PC-9 (cell line): ENCODE results near the gene TBX6. TPM values are rescaled to one million over a fixed set of nuclear protein-coding genes. Genes with fewer than 3 reads are reported as not detected.
A peak's percentile ranks its signal among the peaks of the same experiment; 100 is the strongest.

Experiments used
- BruUV-seq: library from RNA; stranded (reverse); fragments of 400-500 nt; replicated peaks from 2 replicates; lab custom pipeline; 2021; lab: Mats Ljungman, UMichigan
- CTCF ChIA-PET: fragments of 300-600 bp; sonication (Branson Sonifier 250); formaldehyde crosslinking; loops from one replicate; lab custom pipeline; 2022; ENCODE audit warnings: antibody characterized with exemption; lab: Charles Lee
- POLR2A ChIA-PET: fragments of 300-600 bp; sonication (Branson Sonifier 250); formaldehyde crosslinking; loops from one replicate; lab custom pipeline; 2022; ENCODE audit warnings: antibody characterized with exemption; ENCODE audit not compliant: unreplicated experiment; lab: Charles Lee
- DNase-seq, 2 experiments: peaks; one replicate each; pipeline versions ENCODE4 v3.0.0 to v3.0.0-alpha.2; 2015 to 2022; ENCODE audit warnings: mixed read lengths in 1 of 2
- H2AFZ ChIP-seq: fragments of 200-600 bp; sonication (generic); 2 replicates; pipeline ENCODE4 v1.8.1; 2017; ENCODE audit warnings: antibody characterized with exemption
- H3F3A ChIP-seq: fragments of 200-600 bp; sonication (generic); 2 replicates; pipeline ENCODE4 v1.8.1; 2017; ENCODE audit warnings: antibody characterized with exemption, mild to moderate bottlenecking, low read depth; ENCODE audit not compliant: insufficient read depth
- H3K27ac ChIP-seq: fragments of 200-600 bp; sonication (generic); 2 replicates; pipeline ENCODE4 v1.6.1; 2016; ENCODE audit warnings: mixed run types
- H3K27me3 ChIP-seq: fragments of 200-600 bp; sonication (generic); 2 replicates; pipeline ENCODE4 v1.6.1; 2016; ENCODE audit warnings: low read depth, mixed run types; ENCODE audit not compliant: insufficient read depth
- H3K36me3 ChIP-seq: fragments of 200-600 bp; sonication (generic); 2 replicates; pipeline ENCODE4 v1.6.1; 2016; ENCODE audit warnings: low read depth, mixed run types
- H3K4me1 ChIP-seq: fragments of 200-600 bp; sonication (generic); replicated peaks from 2 replicates; pipeline ENCODE4 v1.6.1; 2016; ENCODE audit warnings: mixed run types; ENCODE audit not compliant: insufficient read depth
- H3K4me2 ChIP-seq: fragments of 200-600 bp; sonication (generic); 2 replicates; pipeline ENCODE4 v1.6.1; 2017; ENCODE audit warnings: mixed run types
- H3K4me3 ChIP-seq: fragments of 200-600 bp; sonication (generic); 2 replicates; pipeline ENCODE4 v1.6.1; 2016; ENCODE audit warnings: mixed run types
- H3K79me2 ChIP-seq: fragments of 200-600 bp; sonication (generic); 2 replicates; pipeline ENCODE4 v1.6.1; 2017; ENCODE audit warnings: low read depth, mixed run types
- H3K9me2 ChIP-seq: fragments of 200-600 bp; sonication (generic); 2 replicates; pipeline ENCODE4 v1.8.1; 2017; ENCODE audit warnings: mild to moderate bottlenecking; ENCODE audit not compliant: insufficient read depth
- H3K9me3 ChIP-seq: fragments of 200-600 bp; sonication (generic); 2 replicates; pipeline ENCODE4 v1.8.1; 2016; ENCODE audit warnings: low read depth; ENCODE audit not compliant: insufficient read depth
- H4K20me1 ChIP-seq: fragments of 200-600 bp; sonication (generic); 2 replicates; pipeline ENCODE4 v1.8.1; 2017; ENCODE audit not compliant: insufficient read depth
- EZH2 ChIP-seq: fragments of 200-600 bp; sonication (generic); IDR thresholded peaks from 2 replicates; pipeline ENCODE4 v1.8.0; 2017; ENCODE audit warnings: antibody characterized with exemption, low read depth
- intact Hi-C: fragments of 100-400 bp; cut with micrococcal nuclease; formaldehyde crosslinking; loops from one replicate; pipeline ENCODE4 v1.10.0; 2022; ENCODE audit not compliant: unreplicated experiment
- total RNA-seq: library from RNA; stranded (reverse); gene quantifications from 2 replicates; pipeline ENCODE4 v1.2.3, GENCODE V29; 2021
- TF ChIP-seq, protein P1 (sequence below): fragments of 200-600 bp; sonication (generic); conservative IDR thresholded peaks from 2 replicates; pipeline ENCODE4 v1.6.1; 2017; ENCODE audit warnings: mixed run types, antibody characterized with exemption, mild to moderate bottlenecking, moderate library complexity

The TBX6 gene
- total RNA-seq, 1 experiment from 2014 or later: 8.3 TPM

- Histone ChIP-seq H3K9me2 (no peaks in the 10 kb centered on the region), H3K36me3 (peaks cover 51% of the 10 kb centered on the region), H3K27me3 (no peaks in the 10 kb centered on the region), H3K4me2 (peak overlapping the region; percentile 97; the same call in 1 of the 2 replicates), H4K20me1 (peaks cover 60% of the 10 kb centered on the region), H3K4me3 (no peak overlapping the region), H3K9me3 (no peaks in the 10 kb centered on the region), H3K27ac (peak overlapping the region; percentile 48), H2AFZ (no peak overlapping the region), H3F3A (peaks cover 89% of the 10 kb centered on the region), H3K79me2 (peaks cover 64% of the 10 kb centered on the region), H3K4me1 (peaks cover 19% of the 10 kb centered on the region)
- intact Hi-C loops: loop anchor here (5.0 kb wide), 1 partner anchor 588 kb away; the partner anchor contains the start of gene FBRS
- BruUV-seq: no TSS peak
- ChIA-PET POLR2A (interaction anchor here (0.6 kb wide), 1 partner anchor 9 kb away, joined by 5 read pairs; no protein-coding TSS in a partner anchor), CTCF (no interaction called here)
- TF ChIP-seq, protein P1, sequence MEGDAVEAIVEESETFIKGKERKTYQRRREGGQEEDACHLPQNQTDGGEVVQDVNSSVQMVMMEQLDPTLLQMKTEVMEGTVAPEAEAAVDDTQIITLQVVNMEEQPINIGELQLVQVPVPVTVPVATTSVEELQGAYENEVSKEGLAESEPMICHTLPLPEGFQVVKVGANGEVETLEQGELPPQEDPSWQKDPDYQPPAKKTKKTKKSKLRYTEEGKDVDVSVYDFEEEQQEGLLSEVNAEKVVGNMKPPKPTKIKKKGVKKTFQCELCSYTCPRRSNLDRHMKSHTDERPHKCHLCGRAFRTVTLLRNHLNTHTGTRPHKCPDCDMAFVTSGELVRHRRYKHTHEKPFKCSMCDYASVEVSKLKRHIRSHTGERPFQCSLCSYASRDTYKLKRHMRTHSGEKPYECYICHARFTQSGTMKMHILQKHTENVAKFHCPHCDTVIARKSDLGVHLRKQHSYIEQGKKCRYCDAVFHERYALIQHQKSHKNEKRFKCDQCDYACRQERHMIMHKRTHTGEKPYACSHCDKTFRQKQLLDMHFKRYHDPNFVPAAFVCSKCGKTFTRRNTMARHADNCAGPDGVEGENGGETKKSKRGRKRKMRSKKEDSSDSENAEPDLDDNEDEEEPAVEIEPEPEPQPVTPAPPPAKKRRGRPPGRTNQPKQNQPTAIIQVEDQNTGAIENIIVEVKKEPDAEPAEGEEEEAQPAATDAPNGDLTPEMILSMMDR: peak; percentile 79
- no peak for TF ChIP-seq EZH2
- DNase-seq: peak in 1 of 2 experiments; percentile 65
Measured at GRCh38 chr16:30068750-30069610, 22.7 kb downstream of the TBX6 start.

DNA sequence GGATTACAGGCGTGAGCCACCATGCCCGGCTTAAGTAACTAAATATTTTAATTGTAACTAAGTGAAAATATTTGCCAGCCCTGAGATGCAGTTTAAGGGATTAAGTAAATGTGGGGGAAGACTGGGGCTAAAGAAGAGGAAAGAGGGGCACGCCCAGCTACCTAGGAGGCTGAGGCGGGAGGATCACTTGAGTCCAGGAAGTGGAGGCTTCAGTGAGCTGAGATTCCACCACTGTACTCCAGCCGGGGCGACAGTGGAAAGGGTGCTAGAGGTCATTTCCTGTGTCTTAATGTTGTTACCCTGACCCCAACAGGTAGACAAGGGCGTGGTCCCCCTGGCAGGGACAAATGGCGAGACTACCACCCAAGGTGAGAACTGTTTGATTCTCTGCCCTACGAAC, 23.4 kb downstream of the TBX6 start:
- H3K4me2 ChIP-seq: peak overlapping the region; percentile 97
- ChIA-PET CTCF (no interaction called here), POLR2A (no interaction called here)
- no peaks in the 10 kb centered on the region for H3K27me3 ChIP-seq
- peak overlapping the region; percentile 48 for H3K27ac ChIP-seq
- peaks cover 51% of the 10 kb centered on the region for H3K36me3 ChIP-seq
- intact Hi-C loops: loop anchor here (5.0 kb wide), 1 partner anchor 589 kb away; the partner anchor contains the start of gene FBRS
- H3K9me3 ChIP-seq: no peaks in the 10 kb centered on the region
- DNase-seq: no peak
- no peak overlapping the region for H3K4me3 ChIP-seq
- peaks cover 89% of the 10 kb centered on the region for H3F3A ChIP-seq
- peaks cover 25% of the 10 kb centered on the region for H3K4me1 ChIP-seq
- no peaks in the 10 kb centered on the region for H3K9me2 ChIP-seq
- H3K79me2 ChIP-seq: peaks cover 70% of the 10 kb centered on the region
- no TSS peak for BruUV-seq
- peaks cover 60% of the 10 kb centered on the region for H4K20me1 ChIP-seq
- H2AFZ ChIP-seq: no peak overlapping the region
- TF ChIP-seq, protein P1: no peak

DNA sequence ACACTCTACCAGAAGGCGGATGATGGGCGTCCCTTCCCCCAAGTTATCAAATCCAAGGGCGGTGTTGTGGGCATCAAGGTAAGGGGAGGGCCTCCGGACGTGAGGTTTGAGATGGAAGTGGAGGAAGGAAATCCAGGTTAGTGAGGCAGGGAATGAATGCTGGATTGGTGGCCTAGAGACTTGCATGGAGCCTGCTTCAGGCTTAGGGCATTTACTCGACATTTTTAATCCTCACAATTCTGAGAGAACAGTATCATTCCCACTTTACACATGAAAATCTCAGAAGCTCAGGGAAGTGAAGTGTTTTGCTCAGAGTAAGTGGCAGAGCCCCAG, 24.2 kb downstream of the TBX6 start:
- Histone ChIP-seq H3K4me1 (peaks cover 32% of the 10 kb centered on the region), H2AFZ (no peak overlapping the region), H4K20me1 (peaks cover 60% of the 10 kb centered on the region), H3F3A (peaks cover 87% of the 10 kb centered on the region), H3K4me2 (peak overlapping the region; percentile 97), H3K9me2 (no peaks in the 10 kb centered on the region), H3K27me3 (no peaks in the 10 kb centered on the region), H3K79me2 (peaks cover 78% of the 10 kb centered on the region), H3K36me3 (peaks cover 51% of the 10 kb centered on the region), H3K27ac (peak overlapping the region; percentile 92; the same call in 1 of the 2 replicates), H3K4me3 (peak overlapping the region; percentile 94), H3K9me3 (no peaks in the 10 kb centered on the region)
- intact Hi-C loops: loop anchor here (2.0 to 5.0 kb wide), 2 partner anchors 23 to 590 kb away; partner anchors contain the start of genes FBRS and TBX6
- POLR2A ChIA-PET: interaction anchor here (0.5 kb wide), 1 partner anchor 16 kb away, joined by 5 read pairs; no protein-coding TSS in a partner anchor
- TF ChIP-seq, protein P1: no peak
- TF ChIP-seq EZH2: no peak
- DNase-seq: no peak
- no TSS peak for BruUV-seq
- CTCF ChIA-PET: no interaction called here
